ENCODE data around the gene PON1. TPM values are rescaled to one million over a fixed set of nuclear protein-coding genes. Genes with fewer than 3 reads are reported as not detected.
A peak's percentile ranks its signal among the peaks of the same experiment; 100 is the strongest.

PON1 gene
- total RNA-seq (2014; rRNA removed; shearing (Covaris generic)) = not detected in 2 replicates

DNA sequence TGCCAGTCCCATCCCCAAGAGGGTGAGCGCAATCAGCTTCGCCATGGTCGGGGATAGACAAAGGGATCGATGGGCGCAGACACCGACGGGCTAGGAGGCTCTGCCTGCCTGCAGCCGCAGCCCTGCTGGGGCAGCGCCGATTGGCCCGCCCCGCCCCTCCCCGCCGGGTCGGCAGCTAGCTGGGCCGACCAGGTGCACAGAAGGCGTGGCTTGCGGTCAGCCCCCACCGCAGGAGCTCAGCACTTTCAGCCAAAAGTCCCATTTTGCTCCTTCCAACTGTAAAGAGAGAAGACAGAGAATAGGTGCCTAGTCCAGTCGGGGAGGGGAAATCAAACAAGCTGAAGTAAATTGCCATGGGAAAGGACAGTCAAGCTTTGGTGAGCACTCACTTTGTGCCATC, at the start of gene PON1:
Gene PON1 (minus strand): TSS at position 102 of the 400 bp plus-strand sequence. CDS start 57 bp downstream, at position 45.
- no peak for DNase-seq (ENCODE audit: low read depth)

DNA sequence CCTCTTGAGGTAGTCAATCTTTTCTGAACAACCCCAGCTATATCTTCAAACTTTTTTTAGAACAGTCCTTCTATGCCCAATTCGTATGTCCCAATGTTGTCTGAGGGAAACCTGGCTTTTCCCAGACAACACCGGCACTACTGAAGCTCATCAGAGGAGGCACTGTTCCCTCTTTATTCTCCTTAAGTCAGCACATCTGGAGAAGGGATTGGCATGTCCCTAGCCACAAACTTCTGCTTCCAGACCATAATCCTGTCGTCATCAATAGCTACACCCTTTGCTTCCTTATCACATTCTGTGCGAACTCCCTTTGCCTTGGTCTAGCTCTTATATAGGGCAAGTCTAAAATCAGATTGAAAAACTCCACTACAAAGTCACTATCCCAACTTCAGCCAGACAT, 49.0 kb upstream of the PON1 start:
- no peak for DNase-seq (ENCODE audit: low read depth)

DNA sequence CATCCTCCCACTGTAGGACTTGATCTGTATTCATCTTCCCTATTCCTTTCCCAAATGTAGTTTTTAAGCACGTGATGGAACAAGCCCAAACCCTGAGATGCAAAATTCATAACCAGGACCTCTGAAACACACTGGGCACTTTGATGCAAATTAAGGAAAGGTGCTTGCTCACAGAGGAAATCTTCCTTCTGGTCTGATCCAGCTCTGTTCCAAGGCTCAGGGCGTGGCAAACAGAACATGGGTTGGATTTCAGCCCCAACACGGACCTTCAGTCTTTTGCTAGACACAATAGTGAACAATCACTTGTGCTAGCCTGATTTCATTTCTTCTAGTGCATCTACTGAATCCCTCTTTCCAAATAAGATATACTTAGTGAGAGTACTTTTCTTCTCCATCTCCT, 43.9 kb upstream of the PON1 start:
- DNase-seq (ENCODE audit: low read depth) = no peak

- no peak for DNase-seq (ENCODE audit: low read depth)
These were observed 43.3 kb upstream of the PON1 start for GRCh38 chr7:95367606-95368005.

DNA sequence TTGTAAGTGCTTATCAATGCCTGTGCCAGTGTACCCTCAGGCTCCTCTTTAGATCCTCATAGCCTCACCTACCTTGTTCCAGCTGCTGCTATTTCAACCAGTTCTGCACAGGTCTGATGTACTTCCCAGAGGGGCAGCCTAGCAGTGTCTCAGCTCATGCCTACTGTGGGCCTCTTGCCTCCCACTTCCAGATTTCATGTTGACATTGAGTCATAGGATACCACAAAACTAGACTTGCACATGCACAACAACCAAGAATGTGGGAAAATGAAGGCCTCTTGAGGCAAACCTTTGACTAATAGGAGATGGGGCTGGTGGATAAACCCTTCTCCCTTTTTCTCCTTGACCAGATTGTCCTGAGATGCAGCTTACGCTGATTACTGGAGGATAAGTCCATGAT, 40.8 kb upstream of the PON1 start:
- DNase-seq (ENCODE audit: low read depth) = peak; percentile 24

GRCh38 chr7:95357623-95358022, 33.3 kb upstream of the PON1 start:
- DNase-seq (ENCODE audit: low read depth) = peak; percentile 26

- DNase-seq (ENCODE audit: low read depth) = peak; percentile 15
These were observed 18.4 kb upstream of the PON1 start for GRCh38 chr7:95342642-95343307.

DNA sequence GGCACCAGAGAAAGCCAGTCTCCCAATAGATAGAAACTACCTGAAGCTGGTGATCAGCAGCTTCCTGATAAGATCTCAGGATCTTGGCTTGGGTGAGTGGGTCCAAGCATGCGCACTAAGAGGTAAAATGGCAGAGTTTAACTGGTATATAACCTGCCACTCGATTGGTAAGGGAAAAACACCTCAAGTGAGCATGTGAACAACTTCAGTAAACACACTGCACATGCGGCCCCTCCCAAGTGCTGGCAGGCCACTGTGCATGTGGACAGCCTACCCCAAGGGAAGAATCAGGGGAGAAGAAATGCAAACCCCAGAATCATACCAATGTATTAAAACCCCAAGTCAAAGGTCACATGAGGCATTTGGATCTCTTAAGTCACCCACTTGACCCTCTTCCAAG, 17.7 kb upstream of the PON1 start:
- DNase-seq (ENCODE audit: low read depth) = no peak

DNA sequence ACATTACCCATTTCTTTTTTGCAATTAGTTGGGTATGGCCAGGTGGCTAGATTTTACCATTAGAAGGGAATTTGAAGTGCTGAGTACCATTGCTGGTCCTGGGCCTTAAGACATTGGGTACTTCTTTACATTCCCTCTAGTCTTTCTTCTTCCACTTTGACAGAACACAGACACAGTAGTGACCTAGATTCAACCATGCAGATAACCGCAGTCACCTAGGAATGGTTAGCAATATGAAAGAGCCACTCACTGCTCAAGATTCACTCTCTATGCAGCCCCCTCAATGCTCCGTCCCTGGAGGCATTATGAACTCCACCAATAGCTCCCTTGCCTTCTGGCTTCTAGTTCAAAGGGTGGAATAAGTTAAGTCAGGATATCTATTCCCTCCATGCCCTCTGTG, 16.2 kb upstream of the PON1 start:
- DNase-seq (ENCODE audit: low read depth) = no peak

- DNase-seq (ENCODE audit: low read depth) = no peak
These were observed 14.5 kb upstream of the PON1 start for GRCh38 chr7:95338832-95339231.

- peak; percentile 72 for DNase-seq (ENCODE audit: low read depth)
These were observed 10.8 kb upstream of the PON1 start for GRCh38 chr7:95335093-95335492.

- no peak for DNase-seq (ENCODE audit: low read depth)
These were observed 10.1 kb upstream of the PON1 start for GRCh38 chr7:95334447-95334846.

DNA sequence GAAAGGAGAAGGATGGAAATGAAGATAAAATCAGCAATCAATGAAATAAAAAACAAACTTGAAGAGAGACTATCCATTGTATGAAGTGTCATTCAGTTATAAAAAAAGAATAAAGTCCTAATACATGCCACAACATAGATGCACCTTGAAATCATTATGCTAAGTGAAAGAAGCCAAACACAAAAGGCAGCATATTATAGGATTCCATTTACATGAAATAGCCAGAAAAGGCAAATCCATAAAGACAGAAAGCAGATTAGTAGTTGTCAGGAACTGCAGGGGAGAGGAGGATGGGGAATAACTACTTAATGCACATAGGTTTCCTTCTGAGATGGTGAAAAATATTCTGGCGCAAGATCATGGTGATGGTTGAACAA, 6.6 kb upstream of the PON1 start:
- no peak for DNase-seq (ENCODE audit: low read depth)

DNA sequence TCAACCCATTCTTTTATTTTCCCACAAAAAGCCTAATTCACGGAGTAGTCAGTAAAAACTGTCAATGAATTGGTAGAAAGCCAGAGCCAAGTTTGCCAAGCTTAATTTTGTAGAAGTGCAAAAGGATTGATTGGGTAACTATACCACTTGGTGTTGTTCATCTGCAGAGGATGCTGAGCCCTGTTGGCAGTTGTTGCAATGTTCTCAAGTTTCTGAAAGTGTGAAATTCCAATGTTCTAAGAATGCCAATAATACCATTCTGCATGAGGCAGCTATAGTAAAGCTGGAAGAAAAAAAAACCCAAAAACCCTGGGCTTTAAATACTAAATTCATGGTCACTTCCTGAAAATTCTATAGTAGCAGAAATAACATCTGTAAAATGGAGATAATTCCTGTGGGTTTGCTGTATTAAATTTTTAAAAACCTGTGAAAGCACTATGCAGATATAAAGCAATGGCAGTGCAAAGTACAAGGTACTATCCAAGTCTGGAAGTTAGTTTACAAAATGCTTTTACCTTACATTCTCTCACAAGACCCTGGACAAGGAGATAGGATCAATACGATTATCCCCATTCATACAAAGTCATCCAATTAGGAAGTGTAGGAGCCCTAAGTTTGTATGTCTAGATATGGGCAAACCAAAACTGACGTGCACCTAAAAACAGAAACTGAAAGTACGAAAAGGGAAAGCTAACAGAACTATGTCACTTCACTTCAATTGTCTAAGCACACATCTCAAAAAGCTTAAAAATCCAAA, 6.0 kb upstream of the PON1 start:
- DNase-seq (ENCODE audit: low read depth) = peak; percentile 50

GRCh38 chr7:95327356-95327755, 3.0 kb upstream of the PON1 start:
- peak; percentile 26 for DNase-seq (ENCODE audit: low read depth)

GRCh38 chr7:95323410-95324129, 762 bp downstream of the PON1 start:
- DNase-seq (ENCODE audit: low read depth) = no peak

- no peak for DNase-seq (ENCODE audit: low read depth)
These were observed 1.5 kb downstream of the PON1 start for GRCh38 chr7:95322854-95323253.

DNA sequence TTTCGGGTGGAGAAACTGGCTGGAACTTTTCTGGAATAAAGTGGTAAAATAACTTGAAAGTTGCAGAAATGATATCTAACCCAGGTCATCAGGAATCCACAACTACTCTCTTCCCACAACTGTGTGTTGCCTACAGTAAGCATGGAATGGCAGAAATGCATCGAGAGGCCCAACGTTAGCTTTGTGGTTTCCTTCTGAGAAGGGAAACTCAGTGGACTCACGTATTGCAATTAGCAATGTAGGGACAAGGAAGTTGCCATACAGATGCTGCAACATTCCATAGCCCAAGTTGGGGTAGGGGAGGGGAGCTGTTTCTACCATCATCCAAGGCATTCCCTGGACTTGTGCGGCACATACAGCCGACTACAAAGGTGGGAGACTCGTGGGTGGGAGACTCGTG, 1.9 kb downstream of the PON1 start:
- peak; percentile 14 for DNase-seq (ENCODE audit: low read depth)

DNA sequence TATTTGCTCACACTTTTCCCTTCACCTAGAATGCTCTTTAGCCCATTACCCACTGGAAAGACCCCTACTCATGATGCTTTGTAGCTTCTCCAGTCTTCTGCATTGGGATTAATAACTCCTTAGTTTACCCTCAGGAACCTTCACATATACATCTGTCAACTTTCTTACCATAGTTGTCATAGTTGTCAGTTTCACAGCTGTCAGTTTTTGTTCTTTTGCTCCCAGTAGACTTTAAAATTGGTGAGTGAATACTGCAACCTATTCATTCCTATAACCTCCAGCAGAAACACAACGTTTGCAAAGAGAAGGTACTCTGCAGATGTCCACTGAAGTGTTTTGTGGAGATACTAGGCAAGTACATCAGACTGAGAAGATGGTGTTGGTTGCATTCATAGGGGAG, 2.6 kb downstream of the PON1 start:
- no peak for DNase-seq (ENCODE audit: low read depth)

DNA sequence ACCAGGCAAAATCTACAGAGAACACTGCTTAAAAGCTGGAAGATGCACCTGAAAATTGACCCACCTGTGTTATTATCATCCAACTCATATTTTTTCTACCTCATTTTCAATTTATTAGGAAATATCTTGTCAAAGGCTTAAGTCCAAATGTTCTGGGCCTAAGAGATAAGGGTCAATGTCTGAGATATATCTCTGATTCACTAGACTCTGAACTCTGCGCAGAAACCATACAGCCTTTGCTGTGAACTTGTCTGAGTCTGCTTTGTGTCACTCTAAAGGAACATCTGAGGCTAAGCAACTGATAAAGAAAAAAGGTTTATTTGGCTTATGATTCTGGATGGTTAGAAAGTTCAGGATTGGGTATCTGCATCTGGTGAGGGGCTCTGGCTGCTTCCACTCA, 3.7 kb downstream of the PON1 start:
- no peak for DNase-seq (ENCODE audit: low read depth)

DNA sequence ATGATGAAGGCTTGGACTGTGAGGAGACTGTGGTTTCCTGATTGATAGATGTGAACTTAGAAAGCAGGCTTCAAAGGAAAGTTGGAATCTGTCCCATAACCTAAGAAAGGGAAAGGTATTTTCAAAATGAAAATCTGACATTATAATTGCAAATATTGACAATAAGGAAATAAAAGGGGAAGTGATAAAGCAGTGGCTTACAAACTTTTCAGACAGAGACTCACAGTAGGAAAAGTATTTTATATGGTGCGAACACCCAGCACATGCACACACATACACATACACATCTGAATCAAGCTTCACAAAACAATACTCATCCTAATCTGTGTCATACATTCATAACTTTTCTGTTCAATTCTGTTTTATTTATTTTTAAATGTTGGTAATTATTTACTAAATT, 4.8 kb downstream of the PON1 start:
- no peak for DNase-seq (ENCODE audit: low read depth)

- DNase-seq (ENCODE audit: low read depth) = no peak
These were observed 5.7 kb downstream of the PON1 start for GRCh38 chr7:95318501-95319100.

All from RPMI7951 (cell line).